Measurements from ENCODE around the gene TBC1D13.

Gene TBC1D13

DNA sequence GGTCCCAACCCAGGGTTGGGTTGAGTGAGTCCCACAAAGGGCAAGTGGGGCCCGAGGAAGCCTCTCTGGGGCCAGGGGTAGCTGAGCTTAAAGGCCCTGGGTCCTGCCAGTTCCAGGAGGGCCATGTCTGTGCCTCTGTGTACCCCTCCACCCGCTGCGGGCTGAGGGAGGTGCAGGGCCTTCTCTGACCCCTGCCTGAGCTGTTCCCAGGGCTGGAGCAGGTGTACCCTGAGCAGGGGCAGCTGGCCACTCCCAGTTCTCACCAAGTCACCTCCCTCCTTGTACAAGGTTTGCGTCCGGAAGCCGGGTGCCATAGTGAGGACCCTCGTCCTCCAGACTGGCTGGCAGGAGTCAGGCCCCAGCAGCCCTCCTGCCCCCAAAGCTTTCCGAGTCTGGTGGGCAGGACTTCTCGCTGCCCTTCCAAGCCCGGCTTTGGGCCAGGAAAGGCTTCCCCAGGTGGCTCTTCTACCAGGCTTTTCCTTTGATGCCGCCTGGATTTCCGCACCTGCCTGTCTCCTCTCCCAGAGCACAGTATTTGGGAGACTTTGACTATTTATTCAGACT, 22.1 kb downstream of the TBC1D13 start:
- Histone ChIP-seq H3K27ac (ENCODE audit: low read length, poor library complexity, severe bottlenecking) (no peak overlapping the region), H3K36me3 (ENCODE audit: control insufficient read depth in 1 of 2, insufficient read depth in 2 of 2, low read depth in 1 of 2, low read length in 2 of 2) (peaks cover 47 to 52% of the 10 kb centered on the region in 2 experiments), H4K91ac (ENCODE audit: low read length) (no peak overlapping the region), H3K4ac (ENCODE audit: low read depth in 1 of 2, low read length in 2 of 2) (no peak overlapping the region), H3K79me1 (replicated peaks; ENCODE audit: low read length, poor library complexity, severe bottlenecking) (peaks cover 1% of the 10 kb centered on the region), H2BK15ac (ENCODE audit: low read depth, poor library complexity, severe bottlenecking) (no peak overlapping the region), H3K4me1 (ENCODE audit: control insufficient read depth, insufficient read depth, low read depth, low read length) (no peaks in the 10 kb centered on the region), H3K9ac (ENCODE audit: low read length) (no peak overlapping the region), H2AK5ac (ENCODE audit: low read length, severe bottlenecking) (no peak overlapping the region), H3K27me3 (ENCODE audit: control insufficient read depth in 1 of 2, insufficient read depth in 1 of 2, low read length in 2 of 2) (no peaks in the 10 kb centered on the region), H3K23ac (ENCODE audit: low read length in 2 of 2) (no peak overlapping the region), H3K9me3 (ENCODE audit: control insufficient read depth, low read length) (no peaks in the 10 kb centered on the region), H2BK12ac (ENCODE audit: low read length in 2 of 2) (no peak overlapping the region), H2BK5ac (ENCODE audit: low read depth, low read length, poor library complexity, severe bottlenecking) (no peak overlapping the region), H3K4me3 (ENCODE audit: insufficient read depth in 1 of 2, low read depth in 1 of 2, low read length in 2 of 2) (no peak overlapping the region), H3K4me2 (ENCODE audit: low read length, poor library complexity, severe bottlenecking) (no peak overlapping the region), H3K14ac (ENCODE audit: low read length in 2 of 2) (no peak overlapping the region), H2BK120ac (ENCODE audit: low read depth, low read length) (no peak overlapping the region), H4K8ac (ENCODE audit: low read length) (no peak overlapping the region), H2AFZ (ENCODE audit: low read depth, low read length) (no peak overlapping the region), H3K18ac (ENCODE audit: low read depth in 1 of 2, low read length in 2 of 2) (no peak overlapping the region)
- no peak for DNase-seq
- WGBS = 99% methylated on average over 12 of the region's 12 CpGs

DNA sequence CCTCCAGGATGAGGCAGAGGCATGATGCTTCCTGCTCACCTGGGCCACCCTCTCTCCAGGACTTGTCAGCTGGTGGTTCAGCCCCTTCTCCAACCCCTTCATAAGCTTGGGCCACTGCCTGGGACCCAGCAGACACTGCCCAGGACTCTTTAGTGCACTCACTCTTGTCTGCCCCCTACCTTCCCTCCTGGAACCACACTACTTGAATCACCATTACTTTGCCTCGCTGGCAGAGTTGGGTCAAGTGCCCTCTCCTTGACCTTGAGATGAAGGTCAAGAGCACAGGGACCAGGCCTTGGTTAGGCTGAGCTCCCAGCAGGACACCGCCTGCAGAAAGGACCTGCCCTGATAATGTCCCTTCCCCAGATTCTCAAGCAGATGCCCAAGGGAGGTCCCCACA, 22.8 kb downstream of the TBC1D13 start:
- Histone ChIP-seq H3K4ac (ENCODE audit: low read depth in 1 of 2, low read length in 2 of 2) (no peak overlapping the region), H2BK15ac (ENCODE audit: low read depth, poor library complexity, severe bottlenecking) (no peak overlapping the region), H3K4me2 (ENCODE audit: low read length, poor library complexity, severe bottlenecking) (no peak overlapping the region), H2BK5ac (ENCODE audit: low read depth, low read length, poor library complexity, severe bottlenecking) (no peak overlapping the region), H3K18ac (ENCODE audit: low read depth in 1 of 2, low read length in 2 of 2) (no peak overlapping the region), H4K91ac (ENCODE audit: low read length) (no peak overlapping the region), H2AFZ (ENCODE audit: low read depth, low read length) (no peak overlapping the region), H2BK120ac (ENCODE audit: low read depth, low read length) (no peak overlapping the region), H2AK5ac (ENCODE audit: low read length, severe bottlenecking) (no peak overlapping the region), H3K79me1 (replicated peaks; ENCODE audit: low read length, poor library complexity, severe bottlenecking) (peaks cover 1% of the 10 kb centered on the region), H3K14ac (ENCODE audit: low read length in 2 of 2) (no peak overlapping the region), H3K36me3 (ENCODE audit: control insufficient read depth in 1 of 2, insufficient read depth in 2 of 2, low read depth in 1 of 2, low read length in 2 of 2) (peaks cover 46 to 49% of the 10 kb centered on the region in 2 experiments), H4K8ac (ENCODE audit: low read length) (no peak overlapping the region), H3K27me3 (ENCODE audit: control insufficient read depth in 1 of 2, insufficient read depth in 1 of 2, low read length in 2 of 2) (no peaks in the 10 kb centered on the region), H3K27ac (ENCODE audit: low read length, poor library complexity, severe bottlenecking) (no peak overlapping the region), H3K4me1 (ENCODE audit: control insufficient read depth, insufficient read depth, low read depth, low read length) (no peaks in the 10 kb centered on the region), H3K4me3 (ENCODE audit: insufficient read depth in 1 of 2, low read depth in 1 of 2, low read length in 2 of 2) (no peak overlapping the region), H2BK12ac (ENCODE audit: low read length in 2 of 2) (no peak overlapping the region), H3K9ac (ENCODE audit: low read length) (no peak overlapping the region), H3K9me3 (ENCODE audit: control insufficient read depth, low read length) (no peaks in the 10 kb centered on the region), H3K23ac (ENCODE audit: low read length in 2 of 2) (no peak overlapping the region)
- DNase-seq = no peak
- 74% methylated on average over 2 of the region's 2 CpGs for whole genome bisulfite sequencing

DNA sequence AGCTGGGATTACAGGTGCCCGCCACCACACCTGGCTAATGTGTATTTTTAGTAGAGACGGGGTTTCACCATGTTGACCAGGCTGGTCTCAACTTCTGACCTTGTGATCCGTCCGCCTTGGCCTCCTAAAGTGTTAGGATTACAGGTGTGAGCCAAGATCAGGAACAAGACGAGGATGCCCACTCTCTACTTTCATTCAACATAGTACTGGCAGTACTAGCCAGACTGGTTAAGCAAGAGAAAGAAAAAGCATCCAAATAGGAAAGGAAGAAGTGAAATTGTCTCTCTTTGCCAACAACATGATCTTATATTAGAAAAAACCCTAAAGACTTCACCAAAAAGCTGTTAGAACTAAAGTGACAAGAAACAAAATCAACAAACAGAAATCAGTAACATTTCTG, 23.8 kb downstream of the TBC1D13 start:
- WGBS = 92% methylated on average over 4 of the region's 5 CpGs
- H3K23ac ChIP-seq (ENCODE audit: low read length in 2 of 2) = no peak overlapping the region

DNA sequence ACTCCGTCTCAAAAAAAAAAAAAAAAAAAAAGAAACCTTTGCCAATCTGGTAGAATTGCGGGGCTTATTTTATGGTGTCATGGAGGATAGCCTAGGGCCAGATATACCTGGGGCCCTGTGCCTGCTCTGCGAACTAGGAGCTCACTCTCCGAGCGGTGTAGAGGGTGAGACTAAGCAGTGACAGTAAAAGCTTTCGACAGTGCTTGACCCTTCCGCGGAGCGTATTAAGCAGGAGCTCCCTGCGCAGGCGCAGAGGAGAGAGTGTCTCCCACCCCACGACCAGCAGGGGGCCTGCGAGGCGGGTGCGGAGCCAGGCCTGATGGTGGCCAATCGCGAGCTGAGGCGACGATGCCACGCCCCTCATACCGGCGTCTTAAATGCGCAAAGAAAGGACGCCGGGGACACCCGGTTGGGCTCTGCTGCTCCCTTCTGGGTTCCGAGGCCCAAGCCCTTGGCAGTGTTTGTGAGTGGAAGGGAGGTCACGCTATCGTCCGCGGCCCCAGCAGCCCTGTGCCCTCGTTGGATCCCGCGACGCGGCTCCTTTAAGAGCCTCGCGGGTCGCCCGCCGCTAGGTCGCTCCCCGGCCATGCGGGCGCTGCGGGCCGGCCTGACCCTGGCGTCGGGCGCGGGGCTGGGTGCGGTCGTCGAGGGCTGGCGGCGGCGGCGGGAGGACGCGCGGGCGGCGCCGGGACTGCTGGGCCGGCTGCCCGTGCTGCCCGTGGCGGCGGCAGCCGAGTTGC, 31.2 kb downstream of the TBC1D13 start, which contains the start of gene ENDOG:
TSS of gene ENDOG (plus strand) at position 402 of the 740 bp plus-strand sequence. CDS start at position 587, 185 bp downstream.
- Histone ChIP-seq H3K23ac (ENCODE audit: low read length in 2 of 2) (peak within 1 kb of the TSS in 1 of 2 experiments; percentile 97), H2BK120ac (ENCODE audit: low read depth, low read length) (peak within 1 kb of the TSS; percentile 85), H3K4me3 (ENCODE audit: insufficient read depth in 1 of 2, low read depth in 1 of 2, low read length in 2 of 2) (peak within 1 kb of the TSS; percentile 77 to 79), H2BK5ac (ENCODE audit: low read depth, low read length, poor library complexity, severe bottlenecking) (no peak within 1 kb of the TSS), H3K36me3 (ENCODE audit: control insufficient read depth in 1 of 2, insufficient read depth in 2 of 2, low read depth in 1 of 2, low read length in 2 of 2) (peaks cover 19 to 29% of the 10 kb centered on the region in 2 experiments), H2BK12ac (ENCODE audit: low read length in 2 of 2) (peak within 1 kb of the TSS in 1 of 2 experiments; percentile 57), H2BK15ac (ENCODE audit: low read depth, poor library complexity, severe bottlenecking) (peak within 1 kb of the TSS; percentile 84), H3K18ac (ENCODE audit: low read depth in 1 of 2, low read length in 2 of 2) (peak within 1 kb of the TSS; percentile 73 to 96), H3K9me3 (ENCODE audit: control insufficient read depth, low read length) (no peaks in the 10 kb centered on the region), H3K27ac (ENCODE audit: low read length, poor library complexity, severe bottlenecking) (no peak within 1 kb of the TSS), H2AFZ (ENCODE audit: low read depth, low read length) (peak within 1 kb of the TSS; percentile 78), H4K8ac (ENCODE audit: low read length) (peak within 1 kb of the TSS; percentile 79), H3K4me1 (ENCODE audit: control insufficient read depth, insufficient read depth, low read depth, low read length) (peaks cover 14% of the 10 kb centered on the region), H3K4me2 (ENCODE audit: low read length, poor library complexity, severe bottlenecking) (peak within 1 kb of the TSS; percentile 99), H4K91ac (ENCODE audit: low read length) (peak within 1 kb of the TSS; percentile 72), H3K4ac (ENCODE audit: low read depth in 1 of 2, low read length in 2 of 2) (peak within 1 kb of the TSS; percentile 29 to 78), H3K9ac (ENCODE audit: low read length) (peak within 1 kb of the TSS; percentile 84), H3K79me1 (replicated peaks; ENCODE audit: low read length, poor library complexity, severe bottlenecking) (peaks cover 7% of the 10 kb centered on the region), H2AK5ac (ENCODE audit: low read length, severe bottlenecking) (no peak within 1 kb of the TSS), H3K14ac (ENCODE audit: low read length in 2 of 2) (peak within 1 kb of the TSS in 1 of 2 experiments; percentile 89), H3K27me3 (ENCODE audit: control insufficient read depth in 1 of 2, insufficient read depth in 1 of 2, low read length in 2 of 2) (no peaks in the 10 kb centered on the region)
- peak; percentile 97 for DNase-seq
- WGBS = 2% methylated on average over 62 of the region's 70 CpGs

More for the DNA sequence above, 23.8 kb downstream of the TBC1D13 start:
- H3K4me3 ChIP-seq (ENCODE audit: insufficient read depth in 1 of 2, low read depth in 1 of 2, low read length in 2 of 2) = no peak overlapping the region
- H3K4me1 ChIP-seq (ENCODE audit: control insufficient read depth, insufficient read depth, low read depth, low read length) = no peaks in the 10 kb centered on the region
- H2BK5ac ChIP-seq (ENCODE audit: low read depth, low read length, poor library complexity, severe bottlenecking) = no peak overlapping the region
- H3K9ac ChIP-seq (ENCODE audit: low read length) = no peak overlapping the region
- no peak overlapping the region for H3K4me2 ChIP-seq (ENCODE audit: low read length, poor library complexity, severe bottlenecking)
- no peak for DNase-seq
- no peaks in the 10 kb centered on the region for H3K79me1 ChIP-seq (replicated peaks; ENCODE audit: low read length, poor library complexity, severe bottlenecking)
- peaks cover 39 to 41% of the 10 kb centered on the region in 2 experiments for H3K36me3 ChIP-seq (ENCODE audit: control insufficient read depth in 1 of 2, insufficient read depth in 2 of 2, low read depth in 1 of 2, low read length in 2 of 2)
- no peak overlapping the region for H2BK120ac ChIP-seq (ENCODE audit: low read depth, low read length)
- H2AFZ ChIP-seq (ENCODE audit: low read depth, low read length) = no peak overlapping the region
- H3K18ac ChIP-seq (ENCODE audit: low read depth in 1 of 2, low read length in 2 of 2) = no peak overlapping the region
- no peak overlapping the region for H3K14ac ChIP-seq (ENCODE audit: low read length in 2 of 2)
- H4K91ac ChIP-seq (ENCODE audit: low read length) = no peak overlapping the region
- no peak overlapping the region for H2AK5ac ChIP-seq (ENCODE audit: low read length, severe bottlenecking)
- no peaks in the 10 kb centered on the region for H3K27me3 ChIP-seq (ENCODE audit: control insufficient read depth in 1 of 2, insufficient read depth in 1 of 2, low read length in 2 of 2)
- no peak overlapping the region for H2BK12ac ChIP-seq (ENCODE audit: low read length in 2 of 2)
- no peak overlapping the region for H2BK15ac ChIP-seq (ENCODE audit: low read depth, poor library complexity, severe bottlenecking)
- H4K8ac ChIP-seq (ENCODE audit: low read length) = no peak overlapping the region
- H3K4ac ChIP-seq (ENCODE audit: low read depth in 1 of 2, low read length in 2 of 2) = no peak overlapping the region
- no peaks in the 10 kb centered on the region for H3K9me3 ChIP-seq (ENCODE audit: control insufficient read depth, low read length)
- no peak overlapping the region for H3K27ac ChIP-seq (ENCODE audit: low read length, poor library complexity, severe bottlenecking)
